H1 (cell line): ENCODE data around the gene PDGFRA. TPM values are rescaled to one million over a fixed set of nuclear protein-coding genes. Genes with fewer than 3 reads are reported as not detected.

Experiments
- CTCF ChIA-PET: fragments of 300-600 bp; sonication (Branson Sonifier 250); formaldehyde crosslinking; loops from one replicate; lab custom pipeline; 2021; ENCODE audit not compliant: partially characterized antibody; lab: Charles Lee
- POLR2A ChIA-PET: fragments of 300-600 bp; sonication (Branson Sonifier 250); formaldehyde crosslinking; loops from one replicate; lab custom pipeline; 2021; ENCODE audit warnings: inconsistent platforms; ENCODE audit not compliant: partially characterized antibody; lab: Charles Lee
- DNase-seq, 2 experiments: peaks; one replicate each; pipeline versions ENCODE4 v3.0.0 to v3.0.0-alpha.2; 2010 to 2022; ENCODE audit warnings: low spot score in 2 of 2, low read depth in 1 of 2, mixed read lengths in 1 of 2
- FAIRE-seq: peaks from 2 replicates; lab custom pipeline; 2011; peaks lifted over from hg19 to GRCh38; lab: Jason Lieb, UNC
- H2AFZ ChIP-seq: 2 replicates; pipeline ENCODE4 v1.8.1; 2012; ENCODE audit warnings: low read length, inconsistent platforms
- H2AK5ac ChIP-seq: 2 replicates; pipeline ENCODE4 v1.6.1; 2013; ENCODE audit warnings: low read depth, low read length
- H2BK120ac ChIP-seq: replicated peaks from 2 replicates; pipeline ENCODE3; 2013; ENCODE audit warnings: low read depth, low read length, inconsistent platforms
- H2BK12ac ChIP-seq: 2 replicates; pipeline ENCODE4 v1.6.1; 2013; ENCODE audit warnings: low read depth, low read length
- H2BK15ac ChIP-seq: 2 replicates; pipeline ENCODE4 v1.6.1; 2013; ENCODE audit warnings: low read length
- H2BK20ac ChIP-seq: 2 replicates; pipeline ENCODE4 v1.6.1; 2013; ENCODE audit warnings: low read length
- H2BK5ac ChIP-seq: 2 replicates; pipeline ENCODE4 v1.6.1; 2013; ENCODE audit warnings: low read depth, low read length
- H3K14ac ChIP-seq: 2 replicates; pipeline ENCODE4 v1.6.1; 2013; ENCODE audit warnings: inconsistent platforms; ENCODE audit not compliant: insufficient read length
- H3K18ac ChIP-seq: 2 replicates; pipeline ENCODE4 v1.6.1; 2013; ENCODE audit warnings: low read length; ENCODE audit errors: extremely low read depth
- H3K23ac ChIP-seq: 2 replicates; pipeline ENCODE4 v1.6.1; 2013; ENCODE audit warnings: inconsistent platforms; ENCODE audit not compliant: insufficient read length
- H3K23me2 ChIP-seq: 2 replicates; pipeline ENCODE4 v1.6.1; 2013; ENCODE audit warnings: low read depth, low read length
- H3K27ac ChIP-seq: 2 replicates; pipeline ENCODE4 v1.6.1; 2011; ENCODE audit warnings: low read depth, low read length, inconsistent platforms
- H3K27me3 ChIP-seq, 4 experiments: replicated peaks in 1 of 4; 1 replicate in 1 of 4; 2 replicates in 3 of 4; pipeline versions ENCODE4 v1.6.1 to v1.8.1; 2011 to 2013; ENCODE audit warnings: low read length in 3 of 4, mild to moderate bottlenecking in 3 of 4, inconsistent platforms in 2 of 4, mixed read lengths in 2 of 4, moderate library complexity in 1 of 4; ENCODE audit not compliant: control insufficient read depth in 3 of 4, insufficient read depth in 3 of 4; ENCODE audit errors: extremely low read depth in 1 of 4
- H3K36me3 ChIP-seq, 4 experiments: 2 replicates each; pipeline versions ENCODE4 v1.6.1 to v1.8.1; 2011 to 2013; ENCODE audit warnings: mild to moderate bottlenecking in 4 of 4, low read length in 3 of 4, moderate library complexity in 2 of 4, control low read depth in 1 of 4, inconsistent platforms in 1 of 4; ENCODE audit not compliant: insufficient read depth in 4 of 4, control insufficient read depth in 2 of 4
- H3K4ac ChIP-seq: replicated peaks from 2 replicates; pipeline ENCODE3; 2013; ENCODE audit warnings: low read length, low read depth, mixed read lengths, inconsistent platforms; ENCODE audit not compliant: insufficient read length
- H3K4me1 ChIP-seq, 4 experiments: replicated peaks in 1 of 4; 1 replicate in 1 of 4; 2 replicates in 3 of 4; pipeline versions ENCODE4 v1.6.1 to v1.8.1; 2011 to 2013; ENCODE audit warnings: low read length in 3 of 4, inconsistent platforms in 2 of 4, mixed read lengths in 1 of 4; ENCODE audit not compliant: insufficient read depth in 4 of 4, control insufficient read depth in 3 of 4
- H3K4me2 ChIP-seq, 2 experiments: 2 replicates each; pipeline versions ENCODE4 v1.6.1 to v1.8.1; 2011 to 2013; ENCODE audit warnings: low read depth in 2 of 2, low read length in 2 of 2, control low read depth in 1 of 2, inconsistent platforms in 1 of 2, mild to moderate bottlenecking in 1 of 2; ENCODE audit not compliant: insufficient read depth in 1 of 2
- H3K4me3 ChIP-seq, 4 experiments: fragments of 200-600, 300-600 bp in 1 of 4; sonication (generic), shearing (Covaris generic), sonication (Bioruptor Twin) in 1 of 4; 2 replicates each; pipeline versions ENCODE4 v1.5.1 to v1.8.1; 2011 to 2016; ENCODE audit warnings: low read length in 4 of 4, low read depth in 3 of 4, control low read depth in 2 of 4, inconsistent platforms in 2 of 4, mild to moderate bottlenecking in 2 of 4, mixed read lengths in 1 of 4, moderate library complexity in 1 of 4; ENCODE audit not compliant: insufficient read depth in 2 of 4; ENCODE audit errors: extremely low read depth in 1 of 4
- H3K56ac ChIP-seq: replicated peaks from 2 replicates; pipeline ENCODE3; 2013; ENCODE audit warnings: low read depth, mild to moderate bottlenecking, mixed read lengths, low read length, inconsistent platforms; ENCODE audit not compliant: insufficient read length
- H3K79me1 ChIP-seq: 2 replicates; pipeline ENCODE4 v1.6.1; 2013; ENCODE audit warnings: low read depth, low read length, control low read depth
- H3K79me2 ChIP-seq, 2 experiments: 2 replicates each; pipeline versions ENCODE4 v1.6.1 to v1.8.1; 2012 to 2013; ENCODE audit warnings: low read length in 2 of 2, mild to moderate bottlenecking in 2 of 2, inconsistent platforms in 1 of 2; ENCODE audit not compliant: insufficient read depth in 2 of 2, control insufficient read depth in 1 of 2
- H3K9ac ChIP-seq, 4 experiments: replicated peaks in 1 of 4; 1 replicate in 1 of 4; 2 replicates in 3 of 4; pipeline versions ENCODE4 v1.6.1 to v1.8.1; 2011 to 2013; ENCODE audit warnings: low read depth in 3 of 4, low read length in 3 of 4, control low read depth in 2 of 4, mild to moderate bottlenecking in 2 of 4, moderate library complexity in 2 of 4, inconsistent platforms in 1 of 4; ENCODE audit errors: extremely low read depth in 1 of 4
- H3K9me3 ChIP-seq, 2 experiments: 2 replicates each; pipeline versions ENCODE4 v1.6.1 to v1.8.1; 2012 to 2013; ENCODE audit warnings: mild to moderate bottlenecking in 2 of 2, moderate library complexity in 2 of 2, control low read depth in 1 of 2, inconsistent platforms in 1 of 2, low read depth in 1 of 2, low read length in 1 of 2, mixed read lengths in 1 of 2; ENCODE audit not compliant: insufficient read depth in 2 of 2
- H4K20me1 ChIP-seq, 2 experiments: replicated peaks in 1 of 2; 2 replicates each; pipeline versions ENCODE3 to v1.8.1; 2011 to 2013; ENCODE audit warnings: inconsistent platforms in 2 of 2, low read length in 2 of 2, mild to moderate bottlenecking in 1 of 2; ENCODE audit not compliant: insufficient read depth in 2 of 2, control insufficient read depth in 1 of 2
- H4K5ac ChIP-seq: 2 replicates; pipeline ENCODE4 v1.6.1; 2013; ENCODE audit warnings: low read length, low read depth, mixed read lengths, inconsistent platforms; ENCODE audit not compliant: insufficient read length
- H4K8ac ChIP-seq: 2 replicates; pipeline ENCODE4 v1.8.0; 2013; ENCODE audit warnings: mild to moderate bottlenecking, moderate library complexity, low read length, inconsistent platforms; ENCODE audit not compliant: insufficient read depth; ENCODE audit errors: extremely low read depth
- H4K91ac ChIP-seq: replicated peaks from 2 replicates; pipeline ENCODE3; 2013; ENCODE audit warnings: low read length, mixed read lengths, inconsistent platforms; ENCODE audit not compliant: insufficient read length
- ATF3 ChIP-seq: IDR thresholded peaks from 2 replicates; pipeline ENCODE4 v1.6.1; 2011; ENCODE audit warnings: low read depth, mild to moderate bottlenecking, low read length; ENCODE audit not compliant: insufficient read depth
- BCL11A ChIP-seq, 2 experiments: IDR thresholded peaks; one replicate each; pipeline ENCODE4 v1.6.1; 2011; ENCODE audit warnings: low read depth in 2 of 2, low read length in 2 of 2, mild to moderate bottlenecking in 2 of 2
- CHD1 ChIP-seq: IDR thresholded peaks from 2 replicates; pipeline ENCODE4 v1.6.1; 2012; ENCODE audit warnings: low read depth, low read length, improper control_type of control experiment
- FOSL1 ChIP-seq: IDR thresholded peaks from 2 replicates; pipeline ENCODE4 v1.6.1; 2011; ENCODE audit warnings: mild to moderate bottlenecking, low read depth, low read length, moderate library complexity; ENCODE audit not compliant: insufficient read depth
- KDM4A ChIP-seq: IDR thresholded peaks from one replicate; pipeline ENCODE4 v1.7.1; 2012; ENCODE audit warnings: low read depth, mild to moderate bottlenecking, moderate library complexity, low read length, inconsistent platforms; ENCODE audit not compliant: severe bottlenecking
- NRF1 ChIP-seq: IDR thresholded peaks from 2 replicates; pipeline ENCODE4 v1.6.1; 2011; ENCODE audit warnings: mild to moderate bottlenecking, low read depth, low read length, improper control_type of control experiment
- POU5F1 ChIP-seq: IDR thresholded peaks from 2 replicates; pipeline ENCODE4 v1.6.1; 2011; ENCODE audit warnings: low read depth, mild to moderate bottlenecking, low read length, moderate library complexity
- RAD21 ChIP-seq, 2 experiments: IDR thresholded peaks in 1 of 2; conservative IDR thresholded peaks in 1 of 2; 2 replicates each; pipeline ENCODE4 v1.6.1; 2011; ENCODE audit warnings: low read depth in 2 of 2, low read length in 2 of 2, improper control_type of control experiment in 1 of 2, inconsistent platforms in 1 of 2, mild to moderate bottlenecking in 1 of 2, moderate library complexity in 1 of 2
- RFX5 ChIP-seq: IDR thresholded peaks from 2 replicates; pipeline ENCODE4 v1.6.1; 2011; ENCODE audit warnings: low read depth, low read length, improper control_type of control experiment, borderline replicate concordance
- SIRT6 ChIP-seq: IDR thresholded peaks from one replicate; pipeline ENCODE4 v1.7.1; 2012; ENCODE audit warnings: low read length, inconsistent platforms
- TCF12 ChIP-seq: IDR thresholded peaks from 2 replicates; pipeline ENCODE4 v1.6.1; 2011; ENCODE audit warnings: low read depth, mild to moderate bottlenecking, low read length
- WGBS, 2 experiments: shearing (Covaris generic) in 1 of 2; methylation state at CpG; one replicate each; pipeline versions ENCODE4 v1.1.6 to v1.1.7; 2013 to 2015; ENCODE audit warnings: low lambda C conversion rate in 2 of 2, mixed read lengths in 2 of 2, inconsistent platforms in 1 of 2, low coverage in 1 of 2, missing lambda C conversion rate in 1 of 2; ENCODE audit not compliant: insufficient replicate concordance in 2 of 2, insufficient coverage in 1 of 2, insufficient read length in 1 of 2; ENCODE audit errors: extremely low coverage in 1 of 2, missing lambda C conversion rate in 1 of 2; 5-methylcytosine and 5-hydroxymethylcytosine counted together
- polyA plus RNA-seq, 7 experiments: library from polyadenylated mRNA; depleted of rRNA in 3 of 7; stranded (reverse) in 5 of 7; unstranded in 2 of 7; fragments of >200 nt in 5 of 7; fragments of 200-250 nt in 2 of 7; gene quantifications; 1 replicate in 5 of 7; 2 replicates in 1 of 7; 4 replicates in 1 of 7; pipeline versions ENCODE4 v1.2.1 to v1.2.3, GENCODE V29; 2011 to 2013; ENCODE audit warnings: missing spikeins in 2 of 7, mixed read lengths in 2 of 7
- total RNA-seq: library from RNA; stranded (reverse); fragmentation: NEBNext Ultra II Directional; extraction: Animal tissue kit (Norgen Biotek cat#: 25700); gene quantifications from 2 replicates; pipeline ENCODE4 v1.2.1, GENCODE V29; 2021
- TF ChIP-seq, protein P1 (sequence below): IDR thresholded peaks from 2 replicates; pipeline ENCODE4 v1.6.1; 2011; ENCODE audit warnings: low read length, improper control_type of control experiment

Gene PDGFRA
- total and polyA plus RNA-seq, 2 of the 8 experiments (the other 6 are each of a cell fraction or from before 2014, with no cell fraction given): 1.4 to 3.4 TPM

GRCh38 chr4:54296548-54297203 is 67.6 kb downstream of the PDGFRA start:
- Histone ChIP-seq H3K14ac (no peak overlapping the region), H2BK20ac (no peak overlapping the region), H3K23ac (no peak overlapping the region), H4K91ac (no peak overlapping the region), H4K5ac (no peak overlapping the region), H3K18ac (no peak overlapping the region), H2AK5ac (no peak overlapping the region), H3K23me2 (no peaks in the 10 kb centered on the region), H3K4me2 (no peak overlapping the region), H4K8ac (no peak overlapping the region), H2BK12ac (no peak overlapping the region), H3K4me3 (no peak overlapping the region), H3K36me3 (no peaks in the 10 kb centered on the region), H2BK120ac (no peak overlapping the region), H2AFZ (no peak overlapping the region), H3K9me3 (peaks cover 4 to 15% of the 10 kb centered on the region in 2 experiments), H4K20me1 (no peaks in the 10 kb centered on the region), H3K79me1 (no peaks in the 10 kb centered on the region), H3K56ac (no peak overlapping the region), H3K27ac (no peak overlapping the region), H3K27me3 (no peaks in the 10 kb centered on the region), H3K4me1 (no peaks in the 10 kb centered on the region), H2BK15ac (no peak overlapping the region), H3K4ac (no peak overlapping the region), H2BK5ac (no peak overlapping the region), H3K9ac (no peak overlapping the region), H3K79me2 (no peaks in the 10 kb centered on the region)
- 89% methylated on average over 7 of the region's 7 CpGs; no CpG with 5 or more reads in 1 of the 2 experiments for WGBS, 2 experiments
- DNase-seq (no peak), FAIRE-seq (no peak)
- CTCF ChIA-PET: no interaction called here
- POLR2A ChIA-PET: no interaction called here
- TF ChIP-seq KDM4A (no peak), FOSL1 (no peak), BCL11A (IDR thresholded peaks at IDR 0.05; ENCODE audit: low read depth in 2 of 2, low read length in 2 of 2) (no peak), RAD21 (IDR thresholded peaks at IDR 0.05 in 1 of 2, conservative IDR thresholded peaks at IDR 0.05 in 1 of 2; ENCODE audit: low read depth in 2 of 2, low read length in 2 of 2) (no peak), POU5F1 (no peak), ATF3 (no peak), RFX5 (no peak), NRF1 (no peak), SIRT6 (no peak), CHD1 (no peak), TCF12 (no peak)
- TF ChIP-seq, protein P1, sequence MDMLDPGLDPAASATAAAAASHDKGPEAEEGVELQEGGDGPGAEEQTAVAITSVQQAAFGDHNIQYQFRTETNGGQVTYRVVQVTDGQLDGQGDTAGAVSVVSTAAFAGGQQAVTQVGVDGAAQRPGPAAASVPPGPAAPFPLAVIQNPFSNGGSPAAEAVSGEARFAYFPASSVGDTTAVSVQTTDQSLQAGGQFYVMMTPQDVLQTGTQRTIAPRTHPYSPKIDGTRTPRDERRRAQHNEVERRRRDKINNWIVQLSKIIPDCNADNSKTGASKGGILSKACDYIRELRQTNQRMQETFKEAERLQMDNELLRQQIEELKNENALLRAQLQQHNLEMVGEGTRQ: no peak
